Activated B cell treated with CpG ODN at 0.5 μM for 24 hours (primary cell): ENCODE measurements around the gene MINDY2. TPM values are rescaled to one million over a fixed set of nuclear protein-coding genes. Genes with fewer than 3 reads are reported as not detected.
A peak's percentile ranks its signal among the peaks of the same experiment; 100 is the strongest.

Experiments
- ATAC-seq: fragments of 200-7000 bp; cut with Tn5 transposase; one replicate; pipeline ENCODE4 v1.10.0; 2021; ENCODE audit warnings: low read depth, mild to moderate bottlenecking, moderate library complexity
- CTCF ChIA-PET: fragments of 350-600 bp; sonication (Branson Sonifier 250); formaldehyde crosslinking; loops from one replicate; lab custom pipeline; 2021; ENCODE audit warnings: antibody characterized with exemption; lab: Charles Lee
- POLR2A ChIA-PET: fragments of 350-600 bp; sonication (Branson Sonifier 250); formaldehyde crosslinking; loops from one replicate; lab custom pipeline; 2021; ENCODE audit warnings: antibody characterized with exemption; lab: Charles Lee
- DNase-seq: peaks from one replicate; pipeline ENCODE4 v3.0.0; 2022
- H3K27ac Mint-ChIP-seq: one replicate; pipeline ENCODE4 v1.8.0; 2020; ENCODE audit warnings: mixed read lengths
- H3K27me3 Mint-ChIP-seq: one replicate; pipeline ENCODE4 v1.8.0; 2021; ENCODE audit warnings: mixed read lengths
- H3K36me3 Mint-ChIP-seq: one replicate; pipeline ENCODE4 v1.8.0; 2021; ENCODE audit warnings: low read depth, mixed read lengths
- H3K4me1 Mint-ChIP-seq: one replicate; pipeline ENCODE4 v1.8.0; 2021; ENCODE audit warnings: mixed read lengths
- H3K4me3 Mint-ChIP-seq: one replicate; pipeline ENCODE4 v1.8.0; 2020; ENCODE audit warnings: mild to moderate bottlenecking, mixed read lengths
- H3K9me3 Mint-ChIP-seq: one replicate; pipeline ENCODE4 v1.8.0; 2020; ENCODE audit warnings: mixed read lengths
- intact Hi-C: fragments of 100-400 bp; cut with micrococcal nuclease; formaldehyde crosslinking; loops from one replicate; pipeline ENCODE4 v1.15.1; 2024
- total RNA-seq: library from RNA; stranded (reverse); gene quantifications from 2 replicates; pipeline ENCODE4 v1.2.3, GENCODE V29; 2022
- TF ChIP-seq, protein P1 (sequence below): fragments of 200-600 bp; IDR thresholded peaks from one replicate; pipeline ENCODE4 v1.8.0; 2022; ENCODE audit warnings: antibody characterized with exemption, mild to moderate bottlenecking

Gene MINDY2
- total RNA-seq, 1 donor from 2014 or later, result 6.2 TPM

DNA sequence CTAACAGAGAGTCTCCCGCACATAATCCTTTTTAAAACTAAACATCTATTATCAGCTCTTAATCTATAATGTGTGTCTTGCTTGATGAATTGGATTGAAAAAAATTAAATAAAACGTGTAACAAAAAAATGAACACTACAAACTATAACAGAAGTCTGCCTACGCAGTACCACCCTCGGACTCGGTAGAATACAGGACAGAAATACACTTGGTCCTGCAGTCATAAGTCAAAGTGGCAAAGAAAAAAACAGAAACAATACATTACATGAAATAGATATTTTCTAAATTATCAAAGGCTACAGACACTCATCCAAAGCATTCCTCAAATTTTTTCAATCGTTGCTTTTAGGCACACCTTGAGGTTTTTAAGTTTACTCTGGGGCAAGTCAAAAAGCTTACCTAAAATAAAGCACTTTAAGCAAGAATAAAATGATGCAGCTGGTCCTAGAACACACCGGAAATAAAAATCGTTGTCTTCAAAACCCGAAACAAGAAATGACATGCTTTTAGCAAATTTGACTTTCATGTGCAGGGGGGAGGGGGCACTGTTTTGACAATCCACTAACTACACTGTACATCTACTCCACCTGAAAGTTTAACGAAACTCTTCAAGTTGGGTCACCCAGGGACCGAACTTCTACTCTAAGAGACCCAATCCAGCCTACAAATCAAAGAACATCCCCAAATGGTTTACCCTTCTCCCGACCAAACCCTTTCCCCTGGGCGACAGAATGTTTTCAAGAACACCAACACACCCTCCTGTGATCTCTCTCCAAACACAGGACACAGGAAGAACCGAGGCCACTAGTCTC lies 22.9 kb upstream of the MINDY2 start:
- ChIA-PET POLR2A (interaction anchor here (1.2 to 2.1 kb wide), 3 partner anchors 10 to 22 kb away, joined by 3 to 37 read pairs (median 14); partner anchors contain the start of gene MINDY2), CTCF (interaction anchor here (3.0 kb wide), 1 partner anchor 23 kb away, joined by 19 read pairs; the partner anchor contains the start of gene MINDY2)
- peak overlapping the region; percentile 88 for H3K27ac Mint-ChIP-seq
- H3K9me3 Mint-ChIP-seq, result no peaks in the 10 kb centered on the region
- H3K36me3 Mint-ChIP-seq, result peaks cover 9% of the 10 kb centered on the region
- no peak for DNase-seq
- H3K27me3 Mint-ChIP-seq, result no peaks in the 10 kb centered on the region
- intact Hi-C loops, result loop anchor here (2.0 kb wide), 3 partner anchors 33 to 939 kb away; no protein-coding TSS in a partner anchor
- no peak for ATAC-seq
- TF ChIP-seq, protein P1, sequence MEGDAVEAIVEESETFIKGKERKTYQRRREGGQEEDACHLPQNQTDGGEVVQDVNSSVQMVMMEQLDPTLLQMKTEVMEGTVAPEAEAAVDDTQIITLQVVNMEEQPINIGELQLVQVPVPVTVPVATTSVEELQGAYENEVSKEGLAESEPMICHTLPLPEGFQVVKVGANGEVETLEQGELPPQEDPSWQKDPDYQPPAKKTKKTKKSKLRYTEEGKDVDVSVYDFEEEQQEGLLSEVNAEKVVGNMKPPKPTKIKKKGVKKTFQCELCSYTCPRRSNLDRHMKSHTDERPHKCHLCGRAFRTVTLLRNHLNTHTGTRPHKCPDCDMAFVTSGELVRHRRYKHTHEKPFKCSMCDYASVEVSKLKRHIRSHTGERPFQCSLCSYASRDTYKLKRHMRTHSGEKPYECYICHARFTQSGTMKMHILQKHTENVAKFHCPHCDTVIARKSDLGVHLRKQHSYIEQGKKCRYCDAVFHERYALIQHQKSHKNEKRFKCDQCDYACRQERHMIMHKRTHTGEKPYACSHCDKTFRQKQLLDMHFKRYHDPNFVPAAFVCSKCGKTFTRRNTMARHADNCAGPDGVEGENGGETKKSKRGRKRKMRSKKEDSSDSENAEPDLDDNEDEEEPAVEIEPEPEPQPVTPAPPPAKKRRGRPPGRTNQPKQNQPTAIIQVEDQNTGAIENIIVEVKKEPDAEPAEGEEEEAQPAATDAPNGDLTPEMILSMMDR, result no peak
- peaks cover 53% of the 10 kb centered on the region for H3K4me1 Mint-ChIP-seq
- peak overlapping the region; percentile 96 for H3K4me3 Mint-ChIP-seq

DNA sequence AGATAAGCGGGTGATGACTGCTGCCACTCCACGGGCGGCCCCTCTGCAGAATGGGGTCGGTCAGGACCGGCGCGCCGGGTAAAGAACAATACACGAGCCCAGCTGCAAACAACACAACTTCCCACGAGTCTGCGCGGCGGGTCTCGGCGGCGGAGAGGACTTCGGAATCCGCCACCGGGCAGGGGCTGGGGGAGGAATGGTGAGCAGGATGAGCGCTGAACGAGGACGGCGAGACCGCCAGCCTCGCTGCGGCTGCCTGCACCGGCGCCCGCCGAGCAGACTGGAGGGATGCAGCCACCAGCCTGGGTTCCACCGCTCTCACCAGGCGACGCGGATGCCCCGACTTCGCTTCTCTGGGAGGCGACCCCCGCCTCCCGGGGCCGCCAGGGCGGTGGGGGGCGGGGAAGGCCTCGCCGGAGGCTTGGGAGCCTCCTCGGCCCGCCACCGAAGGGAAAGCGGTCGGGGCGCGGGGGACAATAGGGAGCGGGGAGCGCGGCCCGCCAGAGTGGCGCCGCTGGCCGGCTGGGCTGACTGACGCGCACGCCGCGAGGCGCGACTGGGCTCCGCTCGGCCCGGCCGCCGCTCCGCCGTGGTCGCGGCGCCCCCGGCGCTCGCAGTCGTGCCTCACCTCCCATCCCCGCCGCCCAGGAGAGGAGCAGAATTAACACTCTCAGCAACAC lies 22.1 kb upstream of the MINDY2 start:
- CTCF ChIA-PET, result interaction anchor here (1.1 to 3.0 kb wide), 2 partner anchors 22 to 24 kb away, joined by 8 to 19 read pairs; partner anchors contain the start of gene MINDY2
- TF ChIP-seq, protein P1, result no peak
- ATAC-seq (peak; percentile 29), DNase-seq (peak; percentile 55)
- Mint-ChIP-seq H3K27ac (peak overlapping the region; percentile 97), H3K9me3 (no peaks in the 10 kb centered on the region), H3K4me1 (peaks cover 49% of the 10 kb centered on the region), H3K27me3 (no peaks in the 10 kb centered on the region), H3K4me3 (peak overlapping the region; percentile 96), H3K36me3 (peaks cover 9% of the 10 kb centered on the region)
- POLR2A ChIA-PET, result interaction anchor here (0.7 to 2.3 kb wide), 10 partner anchors 11 to 1043 kb away, joined by 3 to 78 read pairs (median 6); partner anchors contain the start of genes MINDY2, POLR2M and SLTM
- intact Hi-C loops, result loop anchor here (1.0 to 2.0 kb wide), 5 partner anchors 11 to 938 kb away; no protein-coding TSS in a partner anchor

DNA sequence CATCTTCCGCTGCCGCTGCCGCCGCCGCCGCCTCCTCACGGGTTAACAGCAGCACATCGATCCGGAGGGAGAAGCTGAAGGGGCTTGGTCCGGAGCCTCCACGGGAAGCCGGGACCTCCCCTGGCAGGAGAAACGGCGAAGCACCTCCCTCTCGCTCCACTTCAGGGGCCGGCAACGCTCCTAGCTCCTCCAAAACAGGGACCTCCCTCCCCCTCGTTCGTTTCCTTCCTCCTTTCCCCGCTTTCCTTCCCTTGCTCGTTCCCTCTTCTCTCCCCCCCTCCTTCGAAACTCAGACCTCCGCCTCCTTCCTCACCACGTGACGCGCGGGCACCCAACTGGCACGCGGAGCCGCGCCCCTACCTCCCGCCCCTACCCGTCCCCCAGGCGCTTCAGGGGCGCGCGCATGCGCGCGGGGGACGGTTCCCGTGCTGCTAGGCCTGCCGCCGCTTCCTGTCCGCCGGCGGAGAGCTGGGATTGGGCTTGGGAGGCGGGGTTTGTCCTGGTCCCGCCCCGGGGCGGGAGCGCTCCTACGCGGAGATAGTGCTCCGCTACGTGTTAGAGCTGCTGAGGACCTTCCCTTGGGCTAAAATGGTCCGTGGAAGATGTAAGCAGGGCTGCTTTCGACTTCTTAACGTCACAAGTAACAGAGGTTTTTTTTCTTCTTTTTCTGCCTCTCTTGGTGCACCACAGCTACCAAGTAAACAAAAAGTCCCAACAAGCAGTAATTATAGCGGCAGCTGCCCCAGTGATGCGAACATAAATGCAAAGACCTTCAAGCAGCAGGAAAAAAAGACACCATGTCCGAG lies 21.4 kb upstream of the MINDY2 start, which contains the start of gene ADAM10:
TSS of gene ADAM10 (minus strand) at position 176 of the 806 bp plus-strand sequence. CDS start at position 3, 173 bp downstream.
- TF ChIP-seq, protein P1, result no peak
- peak within 1 kb of the TSS; percentile 96 for H3K4me3 Mint-ChIP-seq
- H3K9me3 Mint-ChIP-seq, result no peaks in the 10 kb centered on the region
- POLR2A ChIA-PET, result interaction anchor here (0.5 to 2.3 kb wide), 14 partner anchors 10 to 1043 kb away, joined by 3 to 78 read pairs (median 4); partner anchors contain the start of genes MINDY2, POLR2M and SLTM
- H3K27ac Mint-ChIP-seq, result peak within 1 kb of the TSS; percentile 97
- CTCF ChIA-PET, result interaction anchor here (1.0 to 3.0 kb wide), 3 partner anchors 19 to 25 kb away, joined by 3 to 19 read pairs (median 8); partner anchors contain the start of gene MINDY2
- H3K4me1 Mint-ChIP-seq, result peaks cover 44% of the 10 kb centered on the region
- no peaks in the 10 kb centered on the region for H3K27me3 Mint-ChIP-seq
- peak; percentile 95 for DNase-seq
- intact Hi-C loops, result loop anchor here (1.0 to 2.0 kb wide), 7 partner anchors 11 to 937 kb away; partner anchors contain the start of genes MINDY2 and SLTM
- H3K36me3 Mint-ChIP-seq, result peaks cover 9% of the 10 kb centered on the region
- peak; percentile 92 for ATAC-seq

DNA sequence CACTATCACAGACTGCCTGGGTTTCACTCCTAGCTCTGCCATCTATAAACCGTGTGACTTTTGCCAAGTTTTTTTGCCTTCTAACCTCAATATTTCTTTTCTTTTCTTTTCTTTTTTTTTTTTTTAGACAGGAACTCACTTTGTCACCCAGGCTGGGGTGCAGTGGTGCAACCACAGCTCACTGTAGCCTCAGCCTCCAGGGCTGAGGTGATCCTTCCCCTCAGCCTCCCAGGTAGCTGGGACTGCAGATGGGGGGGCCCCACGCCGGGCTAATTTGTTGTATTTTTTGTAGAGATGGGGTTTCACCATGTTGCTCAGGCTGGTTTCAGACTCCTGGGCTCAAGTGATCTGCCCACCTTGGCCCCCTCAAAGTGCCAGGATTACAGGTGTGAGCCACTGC lies 18.4 kb upstream of the MINDY2 start:
- TF ChIP-seq, protein P1, result no peak
- H3K36me3 Mint-ChIP-seq, result peaks cover 9% of the 10 kb centered on the region
- POLR2A ChIA-PET, result interaction anchor here (1.2 kb wide), 1 partner anchor 28 kb away, joined by 4 read pairs; no protein-coding TSS in a partner anchor

More for the DNA sequence above, 18.4 kb upstream of the MINDY2 start:
- DNase-seq (no peak), ATAC-seq (no peak)
- Mint-ChIP-seq H3K27ac (no peak overlapping the region), H3K4me1 (peaks cover 20% of the 10 kb centered on the region), H3K27me3 (no peaks in the 10 kb centered on the region), H3K9me3 (no peaks in the 10 kb centered on the region), H3K4me3 (no peak overlapping the region)
- CTCF ChIA-PET, result no interaction called here
- intact Hi-C loops, result no loop called here
